GM23338 (cell line): ENCODE data around the gene TCF20. TPM values are rescaled to one million over a fixed set of nuclear protein-coding genes. Genes with fewer than 3 reads are reported as not detected.

Source experiments
- ATAC-seq: fragments of 200-7000 bp; cut with Tn5 transposase; 3 replicates; pipeline ENCODE4 v1.9.1; 2020
- DNase-seq: peaks from one replicate; pipeline ENCODE4 v3.0.0-alpha.2; 2015; ENCODE audit warnings: low spot score
- H2AFZ ChIP-seq: fragments of 200-600 bp; sonication (generic); 2 replicates; pipeline ENCODE4 v1.8.0; 2016; ENCODE audit warnings: antibody characterized with exemption, mild to moderate bottlenecking, moderate library complexity
- H3F3A ChIP-seq: fragments of 200-600 bp; sonication (generic); replicated peaks from 2 replicates; pipeline ENCODE4 v1.8.0; 2017; ENCODE audit warnings: antibody characterized with exemption, mixed run types, low read depth
- H3K27ac ChIP-seq: fragments of 200-600 bp; sonication (generic); 2 replicates; pipeline ENCODE4 v1.6.1; 2016; ENCODE audit warnings: low read depth
- H3K27me3 ChIP-seq: fragments of 200-600 bp; sonication (generic); 2 replicates; pipeline ENCODE4 v1.8.0; 2016; ENCODE audit warnings: mild to moderate bottlenecking, mixed run types, moderate library complexity; ENCODE audit not compliant: insufficient read depth
- H3K36me3 ChIP-seq: fragments of 200-600 bp; sonication (generic); 2 replicates; pipeline ENCODE4 v1.8.0; 2016; ENCODE audit warnings: mild to moderate bottlenecking; ENCODE audit not compliant: insufficient read depth
- H3K4me1 ChIP-seq: fragments of 200-600 bp; sonication (generic); 2 replicates; pipeline ENCODE4 v1.8.0; 2016; ENCODE audit warnings: mild to moderate bottlenecking, moderate library complexity; ENCODE audit not compliant: insufficient read depth
- H3K4me2 ChIP-seq: fragments of 200-600 bp; sonication (generic); 2 replicates; pipeline ENCODE4 v1.7.1; 2017; ENCODE audit warnings: mixed run types
- H3K4me3 ChIP-seq: fragments of 200-600 bp; sonication (generic); 2 replicates; pipeline ENCODE4 v1.6.1; 2016; ENCODE audit warnings: mixed run types
- H3K79me2 ChIP-seq: fragments of 200-600 bp; sonication (generic); replicated peaks from 2 replicates; pipeline ENCODE4 v1.8.0; 2017; ENCODE audit warnings: mild to moderate bottlenecking; ENCODE audit not compliant: insufficient read depth
- H3K9me2 ChIP-seq: fragments of 200-600 bp; sonication (generic); 2 replicates; pipeline ENCODE4 v1.8.0; 2017; ENCODE audit not compliant: insufficient read depth
- H4K20me1 ChIP-seq: fragments of 200-600 bp; sonication (generic); replicated peaks from 2 replicates; pipeline ENCODE4 v1.8.0; 2017; ENCODE audit warnings: mild to moderate bottlenecking; ENCODE audit not compliant: insufficient read depth
- H3K27ac Mint-ChIP-seq: 2 replicates; pipeline ENCODE4 v1.8.0; 2020; ENCODE audit warnings: inconsistent platforms, mild to moderate bottlenecking, moderate library complexity, mixed read lengths
- H3K27me3 Mint-ChIP-seq: 3 replicates; pipeline ENCODE4 v1.8.0; 2022; ENCODE audit warnings: low read depth, mild to moderate bottlenecking, moderate library complexity, mixed read lengths, inconsistent platforms; ENCODE audit not compliant: insufficient read depth, poor library complexity
- H3K36me3 Mint-ChIP-seq: 3 replicates; pipeline ENCODE4 v1.8.0; 2021; ENCODE audit warnings: low read depth, mild to moderate bottlenecking, inconsistent platforms, moderate library complexity, mixed read lengths
- H3K4me1 Mint-ChIP-seq: 3 replicates; pipeline ENCODE4 v1.8.0; 2020; ENCODE audit warnings: mild to moderate bottlenecking, inconsistent platforms, mixed read lengths
- H3K4me3 Mint-ChIP-seq: 3 replicates; pipeline ENCODE4 v1.8.0; 2021; ENCODE audit warnings: moderate library complexity, mild to moderate bottlenecking, inconsistent platforms, mixed read lengths
- H3K9me3 Mint-ChIP-seq: 3 replicates; pipeline ENCODE4 v1.8.0; 2020; ENCODE audit warnings: moderate library complexity, mild to moderate bottlenecking, inconsistent platforms, mixed read lengths
- JUNB ChIP-seq: IDR thresholded peaks from one replicate; pipeline ENCODE4 v1.6.1; 2016; ENCODE audit warnings: antibody characterized with exemption; ENCODE audit not compliant: unreplicated experiment
- NANOG ChIP-seq: IDR thresholded peaks from 2 replicates; pipeline ENCODE4 v1.6.1; 2016; ENCODE audit warnings: antibody characterized with exemption, borderline replicate concordance
- POLR2AphosphoS5 ChIP-seq: IDR thresholded peaks from 2 replicates; pipeline ENCODE4 v1.6.1; 2016; ENCODE audit warnings: antibody characterized with exemption, low read depth
- STAT1 ChIP-seq: IDR thresholded peaks from one replicate; pipeline ENCODE4 v1.6.1; 2016; ENCODE audit warnings: antibody characterized with exemption; ENCODE audit not compliant: unreplicated experiment
- ZNF331 ChIP-seq: fragments of 250-450 bp; sonication (Bioruptor Pico); IDR thresholded peaks from 2 replicates; pipeline ENCODE4 v1.5.0; 2020; ENCODE audit warnings: low read depth, mild to moderate bottlenecking, moderate library complexity
- ZNF462 ChIP-seq: fragments of 250-450 bp; sonication (Bioruptor Pico); IDR thresholded peaks from 2 replicates; pipeline ENCODE4 v1.5.0; 2020; ENCODE audit warnings: mild to moderate bottlenecking, moderate library complexity
- polyA plus RNA-seq: library from polyadenylated mRNA; unstranded; fragments of >200 nt; fragmentation: Nextera tagmentation; extraction: Ambion mirVana; gene quantifications from 2 replicates; pipeline ENCODE4 v1.2.1, GENCODE V29; 2016
- total RNA-seq: library from RNA; depleted of rRNA; stranded (reverse); fragments of >200 nt; shearing (Covaris generic); gene quantifications from 2 replicates; pipeline ENCODE4 v1.2.3, GENCODE V29; 2014
- TF ChIP-seq, protein P1 (sequence below): IDR thresholded peaks from one replicate; pipeline ENCODE4 v1.6.1; 2018; ENCODE audit warnings: antibody characterized with exemption; ENCODE audit not compliant: unreplicated experiment

The TCF20 gene
- total and polyA plus RNA-seq, 2 experiments from 2014 or later: 6.4 to 68.7 TPM

GRCh38 chr22:42247596-42247995 is 22.9 kb downstream of the TCF20 start (continued):
- no peak for TF ChIP-seq ZNF462 (CRISPR knock-in tag)

- H3K36me3 Mint-ChIP-seq: peaks cover 10% of the 10 kb centered on the region
- no peak overlapping the region for H3K4me3 Mint-ChIP-seq
- Histone ChIP-seq H3K4me1 (no peaks in the 10 kb centered on the region), H3K27me3 (no peaks in the 10 kb centered on the region), H2AFZ (no peak overlapping the region), H3K9me2 (no peaks in the 10 kb centered on the region), H4K20me1 (peaks cover 77% of the 10 kb centered on the region), H3K4me3 (no peak overlapping the region), H3F3A (no peaks in the 10 kb centered on the region), H3K4me2 (no peak overlapping the region), H3K79me2 (peaks cover 100% of the 10 kb centered on the region), H3K27ac (no peak overlapping the region), H3K36me3 (no peaks in the 10 kb centered on the region)
- H3K9me3 Mint-ChIP-seq: peaks cover under 1% of the 10 kb centered on the region; the same call in 1 of the 3 replicates
- ATAC-seq (no peak), DNase-seq (no peak)
- H3K27ac Mint-ChIP-seq: no peak overlapping the region
- no peaks in the 10 kb centered on the region for H3K27me3 Mint-ChIP-seq
- no peaks in the 10 kb centered on the region for H3K4me1 Mint-ChIP-seq
- TF ChIP-seq JUNB (no peak), STAT1 (no peak), NANOG (no peak), POLR2AphosphoS5 (no peak), ZNF331 (CRISPR knock-in tag) (no peak), ZNF462 (CRISPR knock-in tag) (no peak)
- TF ChIP-seq, protein P1, sequence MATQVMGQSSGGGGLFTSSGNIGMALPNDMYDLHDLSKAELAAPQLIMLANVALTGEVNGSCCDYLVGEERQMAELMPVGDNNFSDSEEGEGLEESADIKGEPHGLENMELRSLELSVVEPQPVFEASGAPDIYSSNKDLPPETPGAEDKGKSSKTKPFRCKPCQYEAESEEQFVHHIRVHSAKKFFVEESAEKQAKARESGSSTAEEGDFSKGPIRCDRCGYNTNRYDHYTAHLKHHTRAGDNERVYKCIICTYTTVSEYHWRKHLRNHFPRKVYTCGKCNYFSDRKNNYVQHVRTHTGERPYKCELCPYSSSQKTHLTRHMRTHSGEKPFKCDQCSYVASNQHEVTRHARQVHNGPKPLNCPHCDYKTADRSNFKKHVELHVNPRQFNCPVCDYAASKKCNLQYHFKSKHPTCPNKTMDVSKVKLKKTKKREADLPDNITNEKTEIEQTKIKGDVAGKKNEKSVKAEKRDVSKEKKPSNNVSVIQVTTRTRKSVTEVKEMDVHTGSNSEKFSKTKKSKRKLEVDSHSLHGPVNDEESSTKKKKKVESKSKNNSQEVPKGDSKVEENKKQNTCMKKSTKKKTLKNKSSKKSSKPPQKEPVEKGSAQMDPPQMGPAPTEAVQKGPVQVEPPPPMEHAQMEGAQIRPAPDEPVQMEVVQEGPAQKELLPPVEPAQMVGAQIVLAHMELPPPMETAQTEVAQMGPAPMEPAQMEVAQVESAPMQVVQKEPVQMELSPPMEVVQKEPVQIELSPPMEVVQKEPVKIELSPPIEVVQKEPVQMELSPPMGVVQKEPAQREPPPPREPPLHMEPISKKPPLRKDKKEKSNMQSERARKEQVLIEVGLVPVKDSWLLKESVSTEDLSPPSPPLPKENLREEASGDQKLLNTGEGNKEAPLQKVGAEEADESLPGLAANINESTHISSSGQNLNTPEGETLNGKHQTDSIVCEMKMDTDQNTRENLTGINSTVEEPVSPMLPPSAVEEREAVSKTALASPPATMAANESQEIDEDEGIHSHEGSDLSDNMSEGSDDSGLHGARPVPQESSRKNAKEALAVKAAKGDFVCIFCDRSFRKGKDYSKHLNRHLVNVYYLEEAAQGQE: no peak
Observed at GRCh38 chr22:42243802-42244060, 26.7 kb downstream of the TCF20 start.
